ENCODE data around the gene PLOD2. TPM values are rescaled to one million over a fixed set of nuclear protein-coding genes. Genes with fewer than 3 reads are reported as not detected.

Gene PLOD2
- total RNA-seq, 2 experiments from 2014 or later, result not detected

DNA sequence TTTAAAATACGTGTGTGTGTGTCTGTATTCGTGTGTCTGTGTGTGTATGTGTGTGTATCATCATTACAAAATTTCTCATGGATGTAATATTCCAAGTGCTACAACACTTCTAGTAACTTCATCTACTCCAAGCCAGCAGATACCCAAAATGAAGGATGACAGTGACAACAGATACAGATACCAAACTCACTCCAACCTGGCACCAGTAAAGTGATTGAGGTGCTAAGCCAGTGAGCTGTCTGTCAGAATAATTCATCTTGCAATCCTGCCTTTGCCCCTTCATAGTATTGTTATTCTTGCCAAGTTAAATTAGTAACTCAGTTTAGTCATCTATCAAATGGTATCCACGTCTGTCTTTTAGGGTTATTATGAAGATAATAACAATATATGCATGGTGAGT, 58.1 kb downstream of the PLOD2 start:
- no peaks in the 10 kb centered on the region for H3K36me3 ChIP-seq (ENCODE audit: insufficient read depth, low read length)
- intact Hi-C loops (cut with micrococcal nuclease; ENCODE audit: unreplicated experiment), result no loop called here
- H2AFZ ChIP-seq (ENCODE audit: low read length), result no peak overlapping the region
- H3K4me1 ChIP-seq (ENCODE audit: insufficient read depth, low read length, poor library complexity, severe bottlenecking), result no peaks in the 10 kb centered on the region
- H3K4me3 ChIP-seq (ENCODE audit: low read depth, low read length, poor library complexity, severe bottlenecking), result no peak overlapping the region
- H3K4me2 ChIP-seq (ENCODE audit: low read length), result no peak overlapping the region
- H3K9me3 ChIP-seq (ENCODE audit: low read length), result no peaks in the 10 kb centered on the region
- TF ChIP-seq, protein P1, sequence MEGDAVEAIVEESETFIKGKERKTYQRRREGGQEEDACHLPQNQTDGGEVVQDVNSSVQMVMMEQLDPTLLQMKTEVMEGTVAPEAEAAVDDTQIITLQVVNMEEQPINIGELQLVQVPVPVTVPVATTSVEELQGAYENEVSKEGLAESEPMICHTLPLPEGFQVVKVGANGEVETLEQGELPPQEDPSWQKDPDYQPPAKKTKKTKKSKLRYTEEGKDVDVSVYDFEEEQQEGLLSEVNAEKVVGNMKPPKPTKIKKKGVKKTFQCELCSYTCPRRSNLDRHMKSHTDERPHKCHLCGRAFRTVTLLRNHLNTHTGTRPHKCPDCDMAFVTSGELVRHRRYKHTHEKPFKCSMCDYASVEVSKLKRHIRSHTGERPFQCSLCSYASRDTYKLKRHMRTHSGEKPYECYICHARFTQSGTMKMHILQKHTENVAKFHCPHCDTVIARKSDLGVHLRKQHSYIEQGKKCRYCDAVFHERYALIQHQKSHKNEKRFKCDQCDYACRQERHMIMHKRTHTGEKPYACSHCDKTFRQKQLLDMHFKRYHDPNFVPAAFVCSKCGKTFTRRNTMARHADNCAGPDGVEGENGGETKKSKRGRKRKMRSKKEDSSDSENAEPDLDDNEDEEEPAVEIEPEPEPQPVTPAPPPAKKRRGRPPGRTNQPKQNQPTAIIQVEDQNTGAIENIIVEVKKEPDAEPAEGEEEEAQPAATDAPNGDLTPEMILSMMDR (conservative IDR thresholded peaks at IDR 0.05; ENCODE audit: low read length), result no peak
- no peak for TF ChIP-seq EZH2phosphoT487 (IDR thresholded peaks at IDR 0.05; ENCODE audit: borderline replicate concordance, low read depth, low read length)
- H3K79me2 ChIP-seq (ENCODE audit: insufficient read depth, low read depth, low read length), result no peaks in the 10 kb centered on the region
- no peak overlapping the region for H3K27ac ChIP-seq (ENCODE audit: low read depth, low read length, poor library complexity, severe bottlenecking)
- BruUV-seq (replicated peaks), result no TSS peak
- ChIA-PET CTCF (ENCODE audit: unreplicated experiment) (no interaction called here), POLR2A (no interaction called here)
- H3K9me2 ChIP-seq (ENCODE audit: insufficient read depth, low read length), result 0 out of 2 replicates have a peak, but pooled peaks cover 4% of the 10 kb centered on the region
- H4K20me1 ChIP-seq (ENCODE audit: insufficient read depth, low read length), result no peaks in the 10 kb centered on the region
- DNase-seq (ENCODE audit: low spot score), result no peak

DNA sequence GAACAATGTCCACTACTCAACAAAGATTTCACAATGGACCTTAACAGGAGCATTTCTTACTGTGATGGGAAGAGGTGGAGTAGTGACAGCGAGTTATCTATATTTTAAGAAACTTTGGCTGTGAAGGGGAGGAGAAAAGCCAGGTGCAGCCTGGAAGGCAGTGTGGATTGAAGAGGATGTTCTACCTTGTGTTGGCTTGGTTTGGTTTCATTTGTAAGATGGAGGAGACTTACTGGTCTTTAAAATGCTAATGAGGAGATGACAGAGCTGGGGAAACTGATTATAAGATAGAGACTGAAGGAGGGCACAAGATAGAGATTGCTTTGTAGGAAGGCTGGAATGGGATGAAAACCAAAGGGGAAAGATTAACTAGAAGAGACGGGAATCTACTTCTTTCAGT, 59.4 kb downstream of the PLOD2 start:
- no peak overlapping the region for H3K27ac ChIP-seq (ENCODE audit: low read depth, low read length, poor library complexity, severe bottlenecking)
- POLR2A ChIA-PET, result interaction anchor here (0.7 kb wide), 1 partner anchor 346 kb away, joined by 4 read pairs; no protein-coding TSS in a partner anchor
- no peaks in the 10 kb centered on the region for H3K4me1 ChIP-seq (ENCODE audit: insufficient read depth, low read length, poor library complexity, severe bottlenecking)
- TF ChIP-seq, protein P1 (conservative IDR thresholded peaks at IDR 0.05; ENCODE audit: low read length), result no peak
- no peak for TF ChIP-seq EZH2phosphoT487 (IDR thresholded peaks at IDR 0.05; ENCODE audit: borderline replicate concordance, low read depth, low read length)
- H3K9me2 ChIP-seq (ENCODE audit: insufficient read depth, low read length), result 0 out of 2 replicates have a peak, but pooled peaks cover 4% of the 10 kb centered on the region
- no peak for DNase-seq (ENCODE audit: low spot score)
- H3K36me3 ChIP-seq (ENCODE audit: insufficient read depth, low read length), result no peaks in the 10 kb centered on the region
- H3K79me2 ChIP-seq (ENCODE audit: insufficient read depth, low read depth, low read length), result no peaks in the 10 kb centered on the region
- H4K20me1 ChIP-seq (ENCODE audit: insufficient read depth, low read length), result no peaks in the 10 kb centered on the region
- no peak overlapping the region for H3K4me2 ChIP-seq (ENCODE audit: low read length)
- CTCF ChIA-PET (ENCODE audit: unreplicated experiment), result no interaction called here
- H2AFZ ChIP-seq (ENCODE audit: low read length), result no peak overlapping the region
- no peak overlapping the region for H3K4me3 ChIP-seq (ENCODE audit: low read depth, low read length, poor library complexity, severe bottlenecking)
- intact Hi-C loops (cut with micrococcal nuclease; ENCODE audit: unreplicated experiment), result no loop called here
- no peaks in the 10 kb centered on the region for H3K9me3 ChIP-seq (ENCODE audit: low read length)
- no TSS peak for BruUV-seq (replicated peaks)

DNA sequence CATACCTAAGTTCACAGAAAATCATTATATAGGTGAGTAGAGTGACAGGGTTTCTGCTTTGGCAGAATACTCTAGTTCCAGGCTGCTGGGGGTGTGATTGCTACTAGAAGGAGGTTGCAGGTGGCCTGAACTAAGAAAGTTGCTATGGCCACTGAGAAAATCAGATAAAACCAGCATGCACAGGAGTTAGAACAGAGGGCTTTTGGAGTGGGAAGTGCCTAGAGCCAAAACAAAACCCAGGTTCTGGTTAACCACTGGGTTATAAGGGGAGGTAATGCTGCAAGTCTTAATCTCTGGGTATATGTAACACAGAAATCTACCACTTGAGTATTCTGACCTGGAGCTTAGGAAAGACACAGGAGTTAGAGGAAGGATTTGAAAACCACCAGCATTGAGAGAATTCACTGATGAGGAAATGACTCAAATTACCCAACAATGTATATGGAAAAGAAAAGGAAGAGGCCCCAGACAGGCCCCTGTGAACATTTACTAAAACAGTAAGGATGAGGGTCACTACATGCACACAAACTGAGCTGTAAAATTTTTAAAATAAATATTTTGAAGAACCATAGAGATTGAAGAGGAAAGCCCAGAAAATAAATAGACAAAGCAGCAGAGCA, 60.0 kb downstream of the PLOD2 start:
- no TSS peak for BruUV-seq (replicated peaks)
- no peak overlapping the region for H2AFZ ChIP-seq (ENCODE audit: low read length)
- intact Hi-C loops (cut with micrococcal nuclease; ENCODE audit: unreplicated experiment), result no loop called here
- H3K9me3 ChIP-seq (ENCODE audit: low read length), result no peaks in the 10 kb centered on the region
- no peaks in the 10 kb centered on the region for H3K4me1 ChIP-seq (ENCODE audit: insufficient read depth, low read length, poor library complexity, severe bottlenecking)
- ChIA-PET CTCF (ENCODE audit: unreplicated experiment) (no interaction called here), POLR2A (interaction anchor here (0.7 kb wide), 1 partner anchor 347 kb away, joined by 4 read pairs; no protein-coding TSS in a partner anchor)
- no peak for TF ChIP-seq EZH2phosphoT487 (IDR thresholded peaks at IDR 0.05; ENCODE audit: borderline replicate concordance, low read depth, low read length)
- TF ChIP-seq, protein P1 (conservative IDR thresholded peaks at IDR 0.05; ENCODE audit: low read length), result no peak
- no peak overlapping the region for H3K4me3 ChIP-seq (ENCODE audit: low read depth, low read length, poor library complexity, severe bottlenecking)
- H3K4me2 ChIP-seq (ENCODE audit: low read length), result no peak overlapping the region
- H3K9me2 ChIP-seq (ENCODE audit: insufficient read depth, low read length), result 0 out of 2 replicates have a peak, but pooled peaks cover 4% of the 10 kb centered on the region
- no peaks in the 10 kb centered on the region for H4K20me1 ChIP-seq (ENCODE audit: insufficient read depth, low read length)
- no peaks in the 10 kb centered on the region for H3K79me2 ChIP-seq (ENCODE audit: insufficient read depth, low read depth, low read length)
- no peak for DNase-seq (ENCODE audit: low spot score)
- no peaks in the 10 kb centered on the region for H3K36me3 ChIP-seq (ENCODE audit: insufficient read depth, low read length)
- no peak overlapping the region for H3K27ac ChIP-seq (ENCODE audit: low read depth, low read length, poor library complexity, severe bottlenecking)

Measured in OCI-LY7 (cell line).